ENCODE data around the gene KIAA1671. TPM values are rescaled to one million over a fixed set of nuclear protein-coding genes. Genes with fewer than 3 reads are reported as not detected.
A peak's percentile ranks its signal among the peaks of the same experiment; 100 is the strongest.
"Not testable (repeated sequence)": the region's sequence is repeated elsewhere in the genome, so short reads cannot be mapped to it uniquely, and the experiment has no call there.

KIAA1671 gene
- total RNA-seq, 1 experiment from 2014 or later: 7.3 TPM

GRCh38 chr22:25235547-25236290, 283.2 kb downstream of the KIAA1671 start:
- no peaks in the 10 kb centered on the region for H3K36me3 ChIP-seq (replicated peaks; ENCODE audit: control insufficient read depth, insufficient read depth, low read length)
- peak; percentile 100 for DNase-seq

GRCh38 chr22:25236417-25236816, 283.9 kb downstream of the KIAA1671 start:
- Histone ChIP-seq H3K27me3 (ENCODE audit: control insufficient read depth, insufficient read depth, low read length) (no peaks in the 10 kb centered on the region; the same call in 1 of the 2 replicates), H3K36me3 (replicated peaks; ENCODE audit: control insufficient read depth, insufficient read depth, low read length) (no peaks in the 10 kb centered on the region), H3K4me3 (ENCODE audit: insufficient read depth, low read depth, low read length) (no peak overlapping the region)
- DNase-seq: peak; percentile 44

More at GRCh38 chr22:25235547-25236290, 283.2 kb downstream of the KIAA1671 start:
- Histone ChIP-seq H3K27me3 (ENCODE audit: control insufficient read depth, insufficient read depth, low read length) (no peaks in the 10 kb centered on the region; the same call in 1 of the 2 replicates), H3K4me3 (ENCODE audit: insufficient read depth, low read depth, low read length) (no peak overlapping the region)

- H3K27me3 ChIP-seq (ENCODE audit: control insufficient read depth, insufficient read depth, low read length): no peaks in the 10 kb centered on the region; the same call in 1 of the 2 replicates
- no peak overlapping the region for H3K4me3 ChIP-seq (ENCODE audit: insufficient read depth, low read depth, low read length)
- peak; percentile 55 for DNase-seq
- H3K36me3 ChIP-seq (replicated peaks; ENCODE audit: control insufficient read depth, insufficient read depth, low read length): no peaks in the 10 kb centered on the region
Measured at GRCh38 chr22:25237503-25237902, 285.0 kb downstream of the KIAA1671 start.

- H3K27me3 ChIP-seq (ENCODE audit: control insufficient read depth, insufficient read depth, low read length); H3K36me3 ChIP-seq (replicated peaks; ENCODE audit: control insufficient read depth, insufficient read depth, low read length); H3K4me3 ChIP-seq (ENCODE audit: insufficient read depth, low read depth, low read length): not testable (repeated sequence)
- DNase-seq: peak; percentile 27
Measured at GRCh38 chr22:25238058-25238457, 285.5 kb downstream of the KIAA1671 start.

Other genes starting within 250 kb of the KIAA1671 start
- gene PIWIL3, start 178.0 kb upstream of the KIAA1671 start, total RNA-seq (2014; rRNA removed; shearing (Covaris generic)): 0.07 TPM in 2 replicates
- 1.1 and 2.3 TPM in 2 replicates for gene SGSM1, start 146.5 kb upstream of the KIAA1671 start, total RNA-seq (2014; rRNA removed; shearing (Covaris generic))
- gene LHFPL7, start 6.0 kb upstream of the KIAA1671 start, total RNA-seq (2014; rRNA removed; shearing (Covaris generic)): not detected in 2 replicates
- gene CRYBB3, start 247.1 kb downstream of the KIAA1671 start, total RNA-seq (2014; rRNA removed; shearing (Covaris generic)): 0.10 TPM in 1 of 2 replicates, not detected in the other